ENCODE results near the gene PCDH17.
A peak's percentile ranks its signal among the peaks of the same experiment; 100 is the strongest.

- TF ChIP-seq CTCF (IDR thresholded peaks at IDR 0.05; ENCODE audit: poor library complexity) (peak; percentile 67), EZH2phosphoT487 (IDR thresholded peaks at IDR 0.05; ENCODE audit: low read depth, severe bottlenecking, unreplicated experiment) (no peak)
Observed at GRCh38 chr13:57633141-57633949, 1.8 kb downstream of the PCDH17 start.
